Renal cortical epithelial cell (primary cell): Measurements from ENCODE around the gene ZNF154. TPM values are rescaled to one million over a fixed set of nuclear protein-coding genes. Genes with fewer than 3 reads are reported as not detected.
"Not testable (repeated sequence)": the region's sequence is repeated elsewhere in the genome, so short reads cannot be mapped to it uniquely, and the experiment has no call there.

Experiments
- DNase-seq: peaks from one replicate; pipeline ENCODE4 v3.0.0-alpha.2; 2011; ENCODE audit warnings: low read depth
- total RNA-seq: library from RNA; depleted of rRNA; stranded (reverse); fragments of >200 nt; gene quantifications from 2 replicates; pipeline ENCODE4 v1.2.3, GENCODE V29; 2014

The ZNF154 gene
- 1.7 and 4.2 TPM in 2 replicates for total RNA-seq

- DNase-seq, result peak; percentile 21
Measured at GRCh38 chr19:57708641-57709361, at the start of gene ZNF154. Gene ZNF154 (minus strand): TSS chr19:57709204. CDS start chr19:57708971, 233 bp downstream.

- DNase-seq, result no peak
Measured at GRCh38 chr19:57757941-57758340, 48.9 kb upstream of the ZNF154 start.

GRCh38 chr19:57755031-57755430 lies 46.0 kb upstream of the ZNF154 start:
- DNase-seq, result no peak

- DNase-seq, result no peak
Measured at GRCh38 chr19:57754091-57754673, 45.2 kb upstream of the ZNF154 start.

GRCh38 chr19:57748029-57748428 lies 39.0 kb upstream of the ZNF154 start:
- no peak for DNase-seq

GRCh38 chr19:57747472-57747807 lies 38.4 kb upstream of the ZNF154 start:
- no peak for DNase-seq

GRCh38 chr19:57746580-57747471 lies 37.8 kb upstream of the ZNF154 start, which contains the start of gene ZNF776:
Gene ZNF776 (plus strand): TSS chr19:57746815. CDS start chr19:57747059, 244 bp downstream.
- DNase-seq, result peak; percentile 90

- not testable (repeated sequence) for DNase-seq
Measured at GRCh38 chr19:57738770-57739169, 29.8 kb upstream of the ZNF154 start.

GRCh38 chr19:57738320-57738719 lies 29.3 kb upstream of the ZNF154 start:
- not testable (repeated sequence) for DNase-seq

- DNase-seq, result no peak
Measured at GRCh38 chr19:57720878-57721277, 11.9 kb upstream of the ZNF154 start.

GRCh38 chr19:57719901-57720519 lies 11.0 kb upstream of the ZNF154 start:
- no peak for DNase-seq

GRCh38 chr19:57719424-57719823 lies 10.4 kb upstream of the ZNF154 start:
- no peak for DNase-seq

- no peak for DNase-seq
Measured at GRCh38 chr19:57712222-57712621, 3.2 kb upstream of the ZNF154 start.

GRCh38 chr19:57709616-57710015 lies 612 bp upstream of the ZNF154 start:
- no peak for DNase-seq

GRCh38 chr19:57706346-57706745 lies 2.7 kb downstream of the ZNF154 start:
- no peak for DNase-seq

GRCh38 chr19:57701625-57702024 lies 7.4 kb downstream of the ZNF154 start:
- no peak for DNase-seq

- no peak for DNase-seq
Measured at GRCh38 chr19:57689750-57690149, 19.3 kb downstream of the ZNF154 start.

GRCh38 chr19:57688011-57688763 lies 20.8 kb downstream of the ZNF154 start:
- DNase-seq, result no peak

GRCh38 chr19:57687363-57688010 lies 21.5 kb downstream of the ZNF154 start:
- no peak for DNase-seq

- DNase-seq, result no peak
Measured at GRCh38 chr19:57686727-57687126, 22.3 kb downstream of the ZNF154 start.
